GM23248 (cell line): Measurements from ENCODE around the gene PRR29. TPM values are rescaled to one million over a fixed set of nuclear protein-coding genes. Genes with fewer than 3 reads are reported as not detected.

Experiments
- DNase-seq: peaks from one replicate; pipeline ENCODE4 v3.0.0-alpha.2; 2015
- H2AFZ ChIP-seq: fragments of 200-600 bp; sonication (generic); 2 replicates; pipeline ENCODE4 v1.6.1; 2016; ENCODE audit warnings: antibody characterized with exemption
- H3F3A ChIP-seq: fragments of 200-600 bp; sonication (generic); 2 replicates; pipeline ENCODE4 v1.6.1; 2016; ENCODE audit warnings: mild to moderate bottlenecking, antibody characterized with exemption, mixed run types; ENCODE audit not compliant: insufficient read depth
- H3K27ac ChIP-seq: fragments of 200-600 bp; sonication (generic); 2 replicates; pipeline ENCODE4 v1.5.1; 2016; ENCODE audit warnings: mild to moderate bottlenecking
- H3K27me3 ChIP-seq: fragments of 200-600 bp; sonication (generic); replicated peaks from 2 replicates; pipeline ENCODE4 v1.6.1; 2016; ENCODE audit warnings: mild to moderate bottlenecking; ENCODE audit not compliant: insufficient read depth
- H3K36me3 ChIP-seq: fragments of 200-600 bp; sonication (generic); 2 replicates; pipeline ENCODE4 v1.6.1; 2016; ENCODE audit warnings: low read depth, mild to moderate bottlenecking
- H3K4me1 ChIP-seq: fragments of 200-600 bp; sonication (generic); 2 replicates; pipeline ENCODE4 v1.6.1; 2016; ENCODE audit warnings: mild to moderate bottlenecking; ENCODE audit not compliant: insufficient read depth
- H3K4me2 ChIP-seq: fragments of 200-600 bp; sonication (generic); one replicate; pipeline ENCODE4 v1.6.1; 2016; ENCODE audit warnings: mild to moderate bottlenecking; ENCODE audit not compliant: unreplicated experiment
- H3K4me3 ChIP-seq: fragments of 200-600 bp; sonication (generic); 2 replicates; pipeline ENCODE4 v1.5.1; 2016; ENCODE audit warnings: mild to moderate bottlenecking
- H3K79me2 ChIP-seq: fragments of 200-600 bp; sonication (generic); 2 replicates; pipeline ENCODE4 v1.6.1; 2016; ENCODE audit warnings: mild to moderate bottlenecking; ENCODE audit not compliant: insufficient read depth
- H3K9ac ChIP-seq: fragments of 200-600 bp; sonication (generic); 2 replicates; pipeline ENCODE4 v1.6.1; 2016; ENCODE audit warnings: mild to moderate bottlenecking
- H3K9me2 ChIP-seq: fragments of 200-600 bp; sonication (generic); 2 replicates; pipeline ENCODE4 v1.6.1; 2016; ENCODE audit warnings: mixed run types, mild to moderate bottlenecking, moderate library complexity; ENCODE audit not compliant: insufficient read depth
- H3K9me3 ChIP-seq: fragments of 200-600 bp; sonication (generic); one replicate; pipeline ENCODE4 v1.6.1; 2017; ENCODE audit warnings: low read depth
- H4K20me1 ChIP-seq: fragments of 200-600 bp; sonication (generic); 2 replicates; pipeline ENCODE4 v1.6.0; 2016; ENCODE audit not compliant: insufficient read depth
- EZH2 ChIP-seq: fragments of 200-600 bp; sonication (generic); IDR thresholded peaks from 2 replicates; pipeline ENCODE4 v1.6.1; 2018; ENCODE audit warnings: antibody characterized with exemption, mild to moderate bottlenecking; ENCODE audit not compliant: insufficient read depth, poor library complexity, severe bottlenecking
- EZH2phosphoT487 ChIP-seq: fragments of 200-600 bp; sonication (generic); IDR thresholded peaks from 2 replicates; pipeline ENCODE4 v1.6.1; 2018; ENCODE audit warnings: antibody characterized with exemption, moderate library complexity, mild to moderate bottlenecking, low read depth; ENCODE audit not compliant: insufficient read depth
- WGBS, 2 experiments: methylation state at CpG; one replicate each; pipeline ENCODE4 v1.1.6; 2015 to 2017; ENCODE audit warnings: low lambda C conversion rate in 2 of 2, low coverage in 1 of 2; ENCODE audit errors: missing lambda C conversion rate in 2 of 2; 5-methylcytosine and 5-hydroxymethylcytosine counted together
- in situ Hi-C: fragments of 300-500 bp; cut with MboI; formaldehyde crosslinking; loops from 2 replicates; pipeline ENCODE4 v1.15.0; 2020
- polyA plus RNA-seq: library from polyadenylated mRNA; unstranded; fragments of >200 nt; fragmentation: Nextera tagmentation; extraction: Ambion mirVana; gene quantifications from 2 replicates; pipeline ENCODE4 v1.2.1, GENCODE V29; 2016
- total RNA-seq: library from RNA; depleted of rRNA; stranded (reverse); fragments of >200 nt; shearing (Covaris generic); gene quantifications from 2 replicates; pipeline ENCODE4 v1.2.3, GENCODE V29; 2014

Gene PRR29
- total and polyA plus RNA-seq, 2 experiments from 2014 or later: not detected

GRCh38 chr17:63997341-63998048 is 656 bp upstream of the PRR29 start:
- 16% methylated on average over 19 of the region's 19 CpGs for WGBS, 2 experiments
- H3K9me3 ChIP-seq: no peaks in the 10 kb centered on the region
- TF ChIP-seq EZH2 (no peak), EZH2phosphoT487 (no peak)
- peak; percentile 20 for DNase-seq
- H3K27ac ChIP-seq: no peak overlapping the region
- H3K9me2 ChIP-seq: no peaks in the 10 kb centered on the region
- H3K36me3 ChIP-seq: no peaks in the 10 kb centered on the region
- peaks cover 35% of the 10 kb centered on the region for H3K27me3 ChIP-seq
- H3K4me2 ChIP-seq: peak overlapping the region; percentile 79
- no peaks in the 10 kb centered on the region for H3K4me1 ChIP-seq
- no peaks in the 10 kb centered on the region for H3K79me2 ChIP-seq
- peak overlapping the region; percentile 70 for H3K4me3 ChIP-seq
- no peak overlapping the region for H3K9ac ChIP-seq
- H4K20me1 ChIP-seq: no peaks in the 10 kb centered on the region
- in situ Hi-C loops: no loop called here
- peak overlapping the region; percentile 74 for H2AFZ ChIP-seq
- H3F3A ChIP-seq: no peaks in the 10 kb centered on the region

- no peaks in the 10 kb centered on the region for H3K36me3 ChIP-seq
- no peaks in the 10 kb centered on the region for H3K9me2 ChIP-seq
- H3K4me3 ChIP-seq: peak overlapping the region; percentile 70
- H3K27me3 ChIP-seq: peaks cover 27% of the 10 kb centered on the region
- peak overlapping the region; percentile 20; the same call in 1 of the 2 replicates for H3K9ac ChIP-seq
- in situ Hi-C loops: no loop called here
- H3F3A ChIP-seq: no peaks in the 10 kb centered on the region
- TF ChIP-seq EZH2: no peak
- TF ChIP-seq EZH2phosphoT487: no peak
- WGBS, 2 experiments: 22 to 26% methylated on average over 26 to 32 of the region's 33 CpGs
- no peaks in the 10 kb centered on the region for H3K9me3 ChIP-seq
- H2AFZ ChIP-seq: peak overlapping the region; percentile 74
- DNase-seq: no peak
- H4K20me1 ChIP-seq: no peaks in the 10 kb centered on the region
- no peak overlapping the region for H3K27ac ChIP-seq
- H3K4me1 ChIP-seq: no peaks in the 10 kb centered on the region
- H3K4me2 ChIP-seq: peak overlapping the region; percentile 79
- no peaks in the 10 kb centered on the region for H3K79me2 ChIP-seq
Measured at GRCh38 chr17:63998721-63999679, 849 bp downstream of the PRR29 start.

GRCh38 chr17:63999680-64000531 is 1.8 kb downstream of the PRR29 start:
- Histone ChIP-seq H2AFZ (no peak overlapping the region), H3K4me3 (no peak overlapping the region), H3K9me2 (no peaks in the 10 kb centered on the region), H3K9ac (no peak overlapping the region), H3K4me2 (no peak overlapping the region), H3K9me3 (no peaks in the 10 kb centered on the region), H3K79me2 (no peaks in the 10 kb centered on the region), H3K4me1 (no peaks in the 10 kb centered on the region), H3F3A (no peaks in the 10 kb centered on the region), H3K36me3 (no peaks in the 10 kb centered on the region), H3K27me3 (peaks cover 20% of the 10 kb centered on the region), H4K20me1 (no peaks in the 10 kb centered on the region), H3K27ac (no peak overlapping the region)
- TF ChIP-seq EZH2 (no peak), EZH2phosphoT487 (no peak)
- DNase-seq: no peak
- in situ Hi-C loops: no loop called here
- whole genome bisulfite sequencing, 2 experiments: 83 to 88% methylated on average over 22 to 25 of the region's 25 CpGs

GRCh38 chr17:64001091-64001579 is 3.0 kb downstream of the PRR29 start:
- H3K9ac ChIP-seq: no peak overlapping the region
- H3K79me2 ChIP-seq: no peaks in the 10 kb centered on the region
- no peaks in the 10 kb centered on the region for H4K20me1 ChIP-seq
- TF ChIP-seq EZH2phosphoT487 (no peak), EZH2 (no peak)
- no peaks in the 10 kb centered on the region for H3F3A ChIP-seq
- 77 to 78% methylated on average over 6 to 7 of the region's 7 CpGs for WGBS, 2 experiments
- H3K4me1 ChIP-seq: 0 out of 2 replicates have a peak, but pooled peaks cover 4% of the 10 kb centered on the region
- H2AFZ ChIP-seq: no peak overlapping the region
- in situ Hi-C loops: no loop called here
- no peak overlapping the region for H3K4me2 ChIP-seq
- no peaks in the 10 kb centered on the region for H3K9me3 ChIP-seq
- no peaks in the 10 kb centered on the region for H3K9me2 ChIP-seq
- no peak overlapping the region for H3K4me3 ChIP-seq
- peaks cover 14% of the 10 kb centered on the region for H3K27me3 ChIP-seq
- DNase-seq: no peak
- no peak overlapping the region for H3K27ac ChIP-seq
- no peaks in the 10 kb centered on the region for H3K36me3 ChIP-seq
